GM19463 (cell line): ENCODE data around the gene AP2S1.
"Not testable (repeated sequence)": the region's sequence is repeated elsewhere in the genome, so short reads cannot be mapped to it uniquely, and the experiment has no call there.

ENCODE experiments used
- ATAC-seq: cut with Tn5 transposase; IDR thresholded peaks from one replicate; pipeline ENCODE4 v1.9.1; 2021; ENCODE audit warnings: mild to moderate bottlenecking, moderate library complexity; ENCODE audit not compliant: unreplicated experiment

The AP2S1 gene

GRCh38 chr19:46844067-46844489 lies 6.6 kb downstream of the AP2S1 start:
- ATAC-seq, result no peak

DNA sequence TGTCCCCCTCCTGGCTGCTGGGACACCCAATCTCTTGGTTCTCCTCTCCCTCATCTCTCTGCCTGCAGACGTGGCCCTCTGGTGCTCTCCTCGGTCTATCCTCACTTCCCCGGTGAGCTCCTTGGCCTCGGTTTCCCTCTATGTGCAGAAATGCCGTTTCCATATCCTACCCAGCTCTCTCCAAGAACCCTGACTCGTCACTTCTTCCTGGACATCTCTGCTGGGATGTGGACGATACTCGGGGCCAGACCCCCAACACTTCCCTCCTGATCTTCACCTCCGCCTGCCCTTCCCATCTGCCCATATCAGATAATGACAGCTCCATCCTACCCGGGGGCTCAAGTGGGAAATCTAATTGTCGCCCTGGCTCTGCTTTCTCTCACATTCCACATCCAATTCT lies 7.9 kb downstream of the AP2S1 start:
- no peak for ATAC-seq

GRCh38 chr19:46841458-46842083 lies 9.1 kb downstream of the AP2S1 start:
- no peak for ATAC-seq

- no peak for ATAC-seq
These were observed 10.1 kb downstream of the AP2S1 start for GRCh38 chr19:46840498-46840942.

DNA sequence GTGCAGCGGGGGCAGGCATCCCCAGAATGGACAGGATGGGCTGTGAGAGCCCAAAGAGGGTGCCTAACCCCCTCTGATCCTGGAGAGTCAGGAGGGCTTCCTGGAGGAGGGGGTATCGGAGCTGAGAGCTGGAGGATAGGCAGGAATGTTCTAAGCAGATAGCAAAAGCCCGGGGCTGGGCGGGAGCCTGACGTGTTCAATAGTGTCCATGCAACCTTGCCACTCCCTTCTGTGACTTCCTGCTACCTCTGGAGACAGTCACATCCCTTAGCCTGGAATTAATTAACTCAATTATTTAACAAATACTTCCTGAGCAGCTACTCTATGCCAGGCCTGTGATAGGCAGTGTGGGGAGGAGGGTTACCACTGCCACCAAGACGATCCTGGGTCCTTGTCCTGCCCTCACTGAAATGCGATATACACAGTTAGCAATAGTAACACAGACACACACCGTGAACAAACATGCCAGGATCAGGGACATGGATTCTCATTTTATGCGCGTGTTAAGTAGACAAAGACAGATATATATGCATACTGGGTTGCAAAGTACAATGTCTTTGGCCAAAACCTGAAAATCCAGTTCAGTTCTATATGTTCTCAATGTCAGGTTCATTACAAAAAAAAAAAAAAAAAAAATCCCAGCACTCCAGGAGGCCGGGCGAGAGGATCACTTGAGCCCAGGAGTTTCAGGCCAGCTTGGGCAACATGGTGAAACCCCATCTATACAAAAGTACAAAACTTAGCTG lies 10.7 kb downstream of the AP2S1 start:
- no peak for ATAC-seq

DNA sequence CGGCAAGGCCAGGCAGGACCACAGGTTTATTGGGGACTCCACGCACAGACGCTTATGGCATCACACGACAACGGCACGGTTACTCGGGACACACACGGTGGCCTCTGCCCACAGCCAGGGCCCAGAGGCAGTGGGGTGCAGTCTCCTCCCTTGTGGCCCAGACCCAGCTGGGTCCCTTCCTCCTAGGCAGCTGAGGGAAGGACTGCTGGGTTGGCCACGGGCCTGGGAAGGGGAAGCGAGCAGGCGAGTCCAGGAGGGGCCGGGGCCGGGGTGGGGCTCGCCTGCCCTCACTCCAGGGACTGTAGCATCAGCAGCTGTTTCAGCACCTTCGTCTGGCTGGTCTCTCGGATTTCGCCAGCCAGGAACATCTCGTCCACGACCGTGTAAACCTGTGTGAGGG lies 12.5 kb downstream of the AP2S1 start:
- no peak for ATAC-seq

GRCh38 chr19:46834984-46835383 lies 15.7 kb downstream of the AP2S1 start:
- ATAC-seq, result no peak

DNA sequence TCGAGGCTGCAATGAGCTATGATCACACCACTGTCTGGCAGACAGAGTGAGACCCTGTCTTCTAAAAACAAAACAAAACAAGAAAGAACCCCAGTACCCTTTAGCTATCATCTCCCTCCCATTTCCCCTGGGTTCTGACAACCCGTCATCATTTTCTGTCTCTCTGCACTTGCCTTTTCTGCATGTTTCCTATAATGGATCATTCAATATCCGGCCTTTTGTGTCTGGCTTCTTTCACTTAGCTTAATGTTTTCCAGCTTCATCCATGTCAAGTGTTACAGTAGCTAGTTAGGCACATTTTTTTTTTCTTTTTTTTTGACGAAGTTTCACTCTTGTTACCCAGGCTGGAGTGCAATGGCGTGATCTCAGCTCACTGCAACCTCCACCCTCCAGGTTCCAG lies 16.5 kb downstream of the AP2S1 start:
- ATAC-seq, result no peak

GRCh38 chr19:46830864-46831263 lies 19.8 kb downstream of the AP2S1 start:
- no peak for ATAC-seq

- ATAC-seq, result no peak
These were observed 22.2 kb downstream of the AP2S1 start for GRCh38 chr19:46828484-46828883.

DNA sequence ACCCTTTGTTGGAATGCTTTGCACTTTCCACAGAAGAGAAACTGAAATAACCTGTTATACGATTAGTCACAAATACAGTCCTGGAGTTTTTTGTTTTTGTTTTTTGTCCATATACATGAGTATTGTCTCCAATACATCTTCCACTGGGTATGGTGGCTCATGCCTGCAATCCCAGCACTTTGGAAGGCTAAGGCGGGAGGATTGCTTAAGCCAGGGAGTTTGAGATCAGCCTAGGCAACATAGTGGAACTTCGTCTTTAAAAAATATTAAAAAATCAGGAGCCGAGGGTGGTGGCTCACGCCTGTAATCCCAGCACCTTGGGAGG lies 25.0 kb downstream of the AP2S1 start:
- no peak for ATAC-seq

GRCh38 chr19:46824890-46825730 lies 25.5 kb downstream of the AP2S1 start:
- no peak for ATAC-seq

DNA sequence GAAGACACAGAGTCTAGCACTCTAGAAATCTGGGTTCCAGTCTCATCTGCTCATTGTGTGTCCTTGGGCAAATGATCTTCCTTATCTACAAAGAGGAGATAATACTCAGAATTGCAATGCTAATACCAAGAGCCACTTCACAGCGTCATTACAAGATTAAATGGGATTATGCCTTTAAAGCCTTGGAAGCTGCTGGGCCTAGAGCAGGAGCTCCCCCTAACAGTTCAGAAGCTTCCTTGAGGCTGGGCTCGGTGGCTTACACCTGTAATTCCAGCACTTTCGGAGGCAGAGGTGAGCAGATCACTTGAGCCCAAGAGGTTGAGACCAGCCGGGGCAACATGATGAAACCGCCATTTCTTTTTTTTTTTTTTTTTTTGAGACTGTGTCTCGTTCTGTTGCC lies 27.6 kb downstream of the AP2S1 start:
- ATAC-seq, result no peak

DNA sequence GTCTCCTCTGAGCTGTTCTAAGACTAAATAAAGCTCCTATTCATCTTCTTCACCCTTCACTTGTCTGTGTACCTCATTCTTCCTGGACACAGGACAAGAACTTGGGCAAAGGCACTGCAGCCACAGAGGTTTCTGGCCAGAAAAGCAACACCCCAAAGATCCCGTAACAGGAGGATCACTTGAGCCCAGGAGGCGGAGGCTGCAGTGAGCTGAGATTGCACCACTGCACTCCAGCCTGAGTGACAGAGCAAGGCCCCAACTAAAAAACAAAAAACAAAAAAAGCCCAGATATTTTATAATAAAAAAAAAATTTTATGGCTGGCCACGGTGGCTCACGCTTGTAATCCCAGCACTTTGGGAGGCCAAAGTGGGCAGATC lies 28.2 kb downstream of the AP2S1 start:
- not testable (repeated sequence) for ATAC-seq

GRCh38 chr19:46821512-46822409 lies 28.9 kb downstream of the AP2S1 start:
- ATAC-seq, result no peak

DNA sequence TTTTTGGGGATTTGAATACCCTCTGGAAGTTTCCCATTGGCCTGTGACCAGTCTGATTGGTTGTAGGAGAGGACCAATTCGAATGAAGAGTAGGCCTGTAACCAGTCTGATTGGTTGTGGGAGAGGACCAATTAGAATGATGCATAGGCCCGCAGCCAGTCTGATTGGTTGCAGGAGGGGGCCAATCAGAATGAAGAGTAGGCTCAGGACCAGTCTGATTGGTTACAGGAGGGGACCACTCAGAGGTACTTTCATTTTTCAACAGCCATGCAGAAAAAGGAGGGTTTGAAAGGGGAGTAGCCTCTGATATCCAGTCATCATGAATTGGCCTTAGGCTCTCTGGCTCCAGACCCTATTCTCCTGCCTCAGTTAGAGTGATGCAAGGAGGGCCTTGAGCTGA lies 31.8 kb downstream of the AP2S1 start:
- no peak for ATAC-seq

DNA sequence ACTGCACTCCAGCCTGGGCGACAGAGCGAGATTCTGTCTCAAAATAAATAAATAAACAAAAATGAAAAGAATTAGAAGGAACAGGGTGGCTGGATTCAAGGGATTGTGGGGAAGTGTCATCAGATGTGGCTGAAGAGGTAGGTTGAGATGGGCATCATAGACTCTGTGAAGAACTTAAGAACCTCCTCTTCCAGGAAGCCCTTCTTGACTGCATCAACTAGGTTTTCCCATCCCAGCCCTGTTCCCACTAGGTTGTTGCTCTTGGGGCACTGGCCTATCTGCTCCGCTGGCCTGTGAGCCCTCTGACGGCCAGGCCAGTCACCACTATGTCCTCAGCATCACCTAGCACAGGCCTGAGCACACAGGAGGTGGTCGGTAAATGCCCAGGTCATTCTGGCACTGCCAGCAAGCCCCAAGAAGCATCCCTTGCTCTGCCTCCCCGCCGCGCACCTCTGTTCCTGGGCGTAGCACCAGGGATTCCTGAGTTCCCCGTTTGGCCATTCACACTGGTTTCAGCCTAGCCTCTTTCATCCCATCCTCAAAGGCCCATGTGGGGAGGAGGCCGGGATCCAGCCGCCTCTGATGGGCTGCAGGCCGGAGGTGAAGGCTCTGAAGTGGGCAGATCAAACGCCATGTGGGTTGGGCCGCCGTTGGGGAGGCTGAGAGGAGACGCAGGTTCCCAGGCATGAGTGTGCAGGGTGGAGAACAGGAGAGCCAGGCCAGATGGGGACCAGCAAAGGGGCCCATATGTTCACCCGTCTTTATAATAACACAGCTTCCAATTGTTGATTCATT lies 34.6 kb downstream of the AP2S1 start:
- no peak for ATAC-seq

- ATAC-seq, result no peak
These were observed 36.7 kb downstream of the AP2S1 start for GRCh38 chr19:46813839-46814358.

- no peak for ATAC-seq
These were observed 37.4 kb downstream of the AP2S1 start for GRCh38 chr19:46812977-46813838.
